ENCODE data around the gene H2BK1.

Gene H2BK1

DNA sequence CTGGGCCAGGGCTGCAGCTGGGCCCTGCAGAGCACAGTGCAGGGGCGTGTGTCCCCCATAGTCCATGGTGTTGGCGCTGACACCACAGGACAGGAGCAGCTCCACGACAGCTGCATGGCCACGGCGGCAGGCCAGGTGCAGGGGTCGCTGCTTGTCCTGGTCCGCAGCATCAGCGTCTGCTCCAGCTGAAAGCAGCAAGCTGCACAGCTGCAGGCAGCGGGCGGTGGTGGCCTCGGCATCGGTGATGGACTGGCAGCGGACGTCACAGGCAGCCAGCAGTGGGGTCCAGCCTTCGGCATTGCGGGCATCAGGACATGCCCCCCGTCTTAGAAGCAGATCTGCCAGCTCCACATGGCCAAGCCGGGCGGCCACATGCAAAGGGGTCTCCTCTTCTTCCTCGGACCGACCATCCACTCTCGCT lies 29.3 kb downstream of the H2BK1 start:
- TF ChIP-seq, protein P1, sequence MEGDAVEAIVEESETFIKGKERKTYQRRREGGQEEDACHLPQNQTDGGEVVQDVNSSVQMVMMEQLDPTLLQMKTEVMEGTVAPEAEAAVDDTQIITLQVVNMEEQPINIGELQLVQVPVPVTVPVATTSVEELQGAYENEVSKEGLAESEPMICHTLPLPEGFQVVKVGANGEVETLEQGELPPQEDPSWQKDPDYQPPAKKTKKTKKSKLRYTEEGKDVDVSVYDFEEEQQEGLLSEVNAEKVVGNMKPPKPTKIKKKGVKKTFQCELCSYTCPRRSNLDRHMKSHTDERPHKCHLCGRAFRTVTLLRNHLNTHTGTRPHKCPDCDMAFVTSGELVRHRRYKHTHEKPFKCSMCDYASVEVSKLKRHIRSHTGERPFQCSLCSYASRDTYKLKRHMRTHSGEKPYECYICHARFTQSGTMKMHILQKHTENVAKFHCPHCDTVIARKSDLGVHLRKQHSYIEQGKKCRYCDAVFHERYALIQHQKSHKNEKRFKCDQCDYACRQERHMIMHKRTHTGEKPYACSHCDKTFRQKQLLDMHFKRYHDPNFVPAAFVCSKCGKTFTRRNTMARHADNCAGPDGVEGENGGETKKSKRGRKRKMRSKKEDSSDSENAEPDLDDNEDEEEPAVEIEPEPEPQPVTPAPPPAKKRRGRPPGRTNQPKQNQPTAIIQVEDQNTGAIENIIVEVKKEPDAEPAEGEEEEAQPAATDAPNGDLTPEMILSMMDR (IDR thresholded peaks at IDR 0.05; ENCODE audit: low read depth, low read length) = no peak
- DNase-seq (ENCODE audit: extremely low read depth, low read depth) = no peak

- TF ChIP-seq, protein P1 (IDR thresholded peaks at IDR 0.05; ENCODE audit: low read depth, low read length) = no peak
- no peak for DNase-seq (ENCODE audit: extremely low read depth, low read depth)
Observed at GRCh38 chr7:151179946-151180345, 30.3 kb downstream of the H2BK1 start.

- TF ChIP-seq, protein P1 (IDR thresholded peaks at IDR 0.05; ENCODE audit: low read depth, low read length) = no peak
- no peak for DNase-seq (ENCODE audit: extremely low read depth, low read depth)
Observed at GRCh38 chr7:151179287-151179860, 30.9 kb downstream of the H2BK1 start.

DNA sequence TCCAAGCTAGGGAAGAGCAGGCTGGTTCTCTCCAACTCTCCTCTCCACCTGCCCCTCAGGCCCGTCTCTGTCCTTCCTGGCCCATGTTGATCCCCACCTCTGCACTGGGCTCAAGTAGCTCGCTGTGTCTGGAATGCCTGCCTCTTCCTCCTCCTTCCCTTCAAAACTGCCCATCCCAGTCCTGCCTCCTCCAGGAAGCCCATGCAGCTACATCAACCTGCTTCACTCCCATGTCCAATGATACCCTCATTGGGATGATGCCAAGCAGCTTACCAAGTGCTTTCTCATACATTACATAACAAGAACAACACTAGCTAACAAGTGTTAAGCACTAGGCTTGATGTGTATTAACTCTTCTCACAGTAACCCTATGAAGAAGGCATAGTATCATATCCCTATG lies 31.5 kb downstream of the H2BK1 start:
- no peak for DNase-seq (ENCODE audit: extremely low read depth, low read depth)
- TF ChIP-seq, protein P1 (IDR thresholded peaks at IDR 0.05; ENCODE audit: low read depth, low read length) = no peak

- TF ChIP-seq, protein P1 (IDR thresholded peaks at IDR 0.05; ENCODE audit: low read depth, low read length) = no peak
- DNase-seq (ENCODE audit: extremely low read depth, low read depth) = no peak
Observed at GRCh38 chr7:151178236-151178635, 32.1 kb downstream of the H2BK1 start.

GRCh38 chr7:151177310-151177709 lies 33.0 kb downstream of the H2BK1 start:
- TF ChIP-seq, protein P1 (IDR thresholded peaks at IDR 0.05; ENCODE audit: low read depth, low read length) = no peak
- no peak for DNase-seq (ENCODE audit: extremely low read depth, low read depth)

DNA sequence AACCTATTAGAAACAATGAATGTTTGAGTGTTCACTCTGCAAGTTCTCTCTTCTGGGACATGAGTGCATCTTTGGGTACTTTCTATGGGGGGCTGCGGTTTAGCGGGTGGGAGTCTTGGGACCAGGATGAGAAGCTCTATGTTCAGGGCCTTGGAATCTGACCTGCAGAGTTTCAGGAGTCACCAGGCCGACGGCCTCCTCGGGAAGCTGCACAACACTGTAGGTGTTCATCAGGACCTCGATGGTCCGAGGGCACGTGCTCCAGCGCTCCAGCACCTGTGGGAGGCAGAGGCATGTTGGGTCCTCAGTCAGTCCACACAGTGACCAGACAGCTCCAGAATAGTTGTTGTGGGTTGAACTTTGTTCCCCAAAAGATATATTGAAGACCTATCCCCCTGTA lies 33.9 kb downstream of the H2BK1 start:
- TF ChIP-seq, protein P1 (IDR thresholded peaks at IDR 0.05; ENCODE audit: low read depth, low read length) = no peak
- DNase-seq (ENCODE audit: extremely low read depth, low read depth) = no peak
